GM21423 (cell line): ENCODE results near the gene BOC.

Source experiments
- ATAC-seq: cut with Tn5 transposase; IDR thresholded peaks from one replicate; pipeline ENCODE4 v1.9.1; 2021; ENCODE audit warnings: mild to moderate bottlenecking, moderate library complexity; ENCODE audit not compliant: unreplicated experiment

BOC gene

GRCh38 chr3:113285226-113285625, 73.9 kb downstream of the BOC start:
- no peak for ATAC-seq

GRCh38 chr3:113285741-113286140, 74.4 kb downstream of the BOC start:
- ATAC-seq: no peak

GRCh38 chr3:113286524-113286923, 75.2 kb downstream of the BOC start:
- no peak for ATAC-seq

- no peak for ATAC-seq
These were observed 75.9 kb downstream of the BOC start for GRCh38 chr3:113287111-113287802.

GRCh38 chr3:113287803-113288648, 76.7 kb downstream of the BOC start:
- no peak for ATAC-seq

GRCh38 chr3:113288881-113289280, 77.5 kb downstream of the BOC start:
- no peak for ATAC-seq

GRCh38 chr3:113291572-113291971, 80.2 kb downstream of the BOC start:
- ATAC-seq: no peak

- ATAC-seq: no peak
These were observed 81.6 kb downstream of the BOC start for GRCh38 chr3:113292933-113293332.

- no peak for ATAC-seq
These were observed 82.0 kb downstream of the BOC start for GRCh38 chr3:113293348-113293747.

GRCh38 chr3:113295463-113295862, 84.1 kb downstream of the BOC start:
- no peak for ATAC-seq

GRCh38 chr3:113297287-113297686, 85.9 kb downstream of the BOC start:
- no peak for ATAC-seq

- ATAC-seq: no peak
These were observed 86.5 kb downstream of the BOC start for GRCh38 chr3:113297841-113298240.

GRCh38 chr3:113300596-113300995, 89.2 kb downstream of the BOC start:
- no peak for ATAC-seq

- ATAC-seq: no peak
These were observed 92.7 kb downstream of the BOC start for GRCh38 chr3:113304102-113304501.

GRCh38 chr3:113304856-113305540, 93.6 kb downstream of the BOC start:
- no peak for ATAC-seq

GRCh38 chr3:113310960-113311359, 99.6 kb downstream of the BOC start:
- ATAC-seq: no peak

- no peak for ATAC-seq
These were observed 101.1 kb downstream of the BOC start for GRCh38 chr3:113312416-113312815.

- no peak for ATAC-seq
These were observed 103.6 kb downstream of the BOC start for GRCh38 chr3:113314923-113315322.

GRCh38 chr3:113329757-113330156, 118.4 kb downstream of the BOC start:
- ATAC-seq: no peak

GRCh38 chr3:113330742-113331141, 119.4 kb downstream of the BOC start:
- no peak for ATAC-seq

- ATAC-seq: no peak
These were observed 119.8 kb downstream of the BOC start for GRCh38 chr3:113331187-113331586.
